ENCODE results near the gene NPFF. TPM values are rescaled to one million over a fixed set of nuclear protein-coding genes. Genes with fewer than 3 reads are reported as not detected.
A peak's percentile ranks its signal among the peaks of the same experiment; 100 is the strongest.
"Not testable (repeated sequence)": the region's sequence is repeated elsewhere in the genome, so short reads cannot be mapped to it uniquely, and the experiment has no call there.

Gene NPFF
- total RNA-seq, 4 donors from 2014 or later: 0.70 TPM; not detected in 3

DNA sequence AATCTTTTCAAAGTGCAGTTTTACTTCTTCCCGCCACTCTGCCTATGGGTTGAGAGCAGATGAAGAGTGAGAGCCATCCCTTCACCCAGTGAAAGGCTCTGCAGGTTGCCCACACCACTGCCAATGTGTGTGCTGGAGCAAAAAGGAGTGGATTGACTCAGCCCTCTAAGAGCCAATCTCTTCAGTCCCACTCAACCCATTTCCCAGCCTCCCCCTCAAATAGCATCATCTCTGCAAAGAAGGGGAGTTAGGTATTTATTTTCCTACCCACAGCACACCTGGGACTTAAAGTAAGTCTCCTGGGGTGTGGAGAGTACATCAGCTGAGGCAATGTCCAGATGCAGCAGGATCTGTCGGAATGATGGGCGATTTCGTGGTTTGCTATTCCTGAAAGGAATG is 23.3 kb downstream of the NPFF start:
- WGBS, 2 donors: 91 to 96% methylated on average over 4 of the region's 4 CpGs
- Histone ChIP-seq H3K4me3 (no peak overlapping the region), H3K27me3 (no peaks in the 10 kb centered on the region), H3K4me1 (peaks cover 8 to 48% (median 37%) of the 10 kb centered on the region in 3 donors), H3K27ac (peak overlapping the region in 2 of 4 donors; percentile 20 to 64), H3K36me3 (peaks cover 8 to 86% (median 43%) of the 10 kb centered on the region in 3 donors), H3K9me3 (no peaks in the 10 kb centered on the region)
- TF ChIP-seq POLR2A (IDR thresholded peaks at IDR 0.05) (no peak), CTCF (IDR thresholded peaks at IDR 0.05) (no peak)
- no peak for DNase-seq
- intact Hi-C loops (cut with DNase I): no loop called here

GRCh38 chr12:53483225-53483978 is 23.9 kb downstream of the NPFF start:
- WGBS, 2 donors: 51 to 63% methylated on average over 7 to 9 of the region's 9 CpGs

DNA sequence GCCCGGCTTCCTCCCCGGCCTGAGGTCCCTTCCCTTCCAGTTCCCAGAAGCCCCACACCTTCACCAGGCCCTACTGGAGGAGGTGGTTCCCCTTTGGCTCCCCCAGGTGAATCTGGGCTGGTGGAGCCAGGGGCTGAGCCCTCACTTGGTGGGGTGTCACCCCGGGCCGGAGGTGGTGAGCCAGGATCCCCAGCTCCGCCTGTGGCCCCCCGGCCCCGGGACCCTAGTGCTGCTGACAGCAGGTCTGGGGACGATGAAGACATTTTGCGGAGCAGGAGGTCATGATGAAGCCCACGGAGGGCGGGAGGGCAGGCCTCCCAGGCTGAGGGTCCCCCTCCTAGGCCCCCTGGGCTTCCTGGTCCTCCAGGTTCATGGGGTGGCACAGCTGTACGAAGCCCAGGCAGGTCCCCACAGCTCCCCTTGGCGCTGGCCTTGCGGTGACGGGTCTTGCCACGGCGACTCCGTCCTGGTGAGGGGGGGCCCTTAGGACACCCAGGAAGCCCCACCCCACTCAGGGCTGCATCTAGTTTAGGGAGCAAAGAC is 24.6 kb downstream of the NPFF start:
- intact Hi-C loops (cut with DNase I): no loop called here
- no peaks in the 10 kb centered on the region for H3K27me3 ChIP-seq
- 73 to 93% methylated on average over 2 to 7 of the region's 18 CpGs for WGBS, 2 donors
- DNase-seq: no peak
- peaks cover 8 to 99% (median 52%) of the 10 kb centered on the region in 3 donors for H3K36me3 ChIP-seq
- no peak overlapping the region for H3K4me3 ChIP-seq
- TF ChIP-seq CTCF (IDR thresholded peaks at IDR 0.05) (no peak), POLR2A (IDR thresholded peaks at IDR 0.05) (no peak)
- peak overlapping the region; percentile 39 to 64 (median 48) for H3K27ac ChIP-seq
- peaks cover 8 to 61% (median 45%) of the 10 kb centered on the region in 3 donors for H3K4me1 ChIP-seq
- no peaks in the 10 kb centered on the region for H3K9me3 ChIP-seq

More at GRCh38 chr12:53483225-53483978, 23.9 kb downstream of the NPFF start:
- Histone ChIP-seq H3K27ac (peak overlapping the region; percentile 39 to 64 (median 48)), H3K27me3 (no peaks in the 10 kb centered on the region), H3K4me1 (peaks cover 8 to 54% (median 38%) of the 10 kb centered on the region in 3 donors), H3K4me3 (no peak overlapping the region), H3K9me3 (no peaks in the 10 kb centered on the region), H3K36me3 (peaks cover 8 to 92% (median 45%) of the 10 kb centered on the region in 3 donors)
- DNase-seq: no peak
- no peak for TF ChIP-seq CTCF (IDR thresholded peaks at IDR 0.05)
- TF ChIP-seq POLR2A (IDR thresholded peaks at IDR 0.05): no peak
- intact Hi-C loops (cut with DNase I): no loop called here

DNA sequence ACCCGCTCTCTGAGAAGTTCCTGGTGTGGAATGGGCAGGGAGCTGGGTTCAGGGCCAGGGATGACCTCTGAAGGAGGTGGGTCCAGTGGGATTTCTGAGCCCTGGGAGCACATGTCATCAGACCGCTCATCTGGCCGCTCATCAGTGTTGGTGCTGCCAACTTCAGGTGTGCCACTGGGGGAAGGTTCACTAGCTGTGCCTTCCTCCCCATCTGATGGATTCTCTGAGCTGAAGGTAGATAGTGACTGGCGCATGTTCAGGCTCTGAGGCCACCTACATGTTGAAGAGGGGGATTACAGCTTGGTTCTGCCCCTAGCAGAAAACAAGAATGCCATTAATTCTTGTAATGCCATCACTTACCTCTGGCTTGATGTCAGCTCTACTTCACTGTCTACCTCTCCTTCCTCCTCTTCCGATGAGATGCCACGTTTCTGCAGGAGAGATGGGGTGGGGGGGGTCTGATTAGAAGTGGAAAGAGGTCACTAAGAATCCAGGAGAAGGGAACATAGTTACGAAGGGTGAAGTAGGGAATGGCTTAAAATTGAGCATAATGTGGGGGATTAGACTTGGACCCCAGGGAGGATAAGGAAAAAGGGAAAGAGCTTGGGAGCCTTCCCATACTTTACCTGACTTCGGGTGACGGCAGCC is 25.2 kb downstream of the NPFF start:
- Histone ChIP-seq H3K27ac (peak overlapping the region in 2 of 4 donors; percentile 42 to 64), H3K9me3 (no peaks in the 10 kb centered on the region)
- 67 to 72% methylated on average over 6 of the region's 9 CpGs for WGBS, 2 donors

GRCh38 chr12:53481458-53481857 is 25.8 kb downstream of the NPFF start:
- intact Hi-C loops (cut with DNase I); H3K27me3 ChIP-seq; DNase-seq; H3K9me3 ChIP-seq; H3K4me3 ChIP-seq: not testable (repeated sequence)
- Histone ChIP-seq H3K27ac (peak overlapping the region in 3 of 4 donors; percentile 13 to 38 (median 34)), H3K4me1 (peaks cover 8 to 71% (median 47%) of the 10 kb centered on the region in 3 donors), H3K36me3 (peaks cover 8 to 100% (median 53%) of the 10 kb centered on the region in 3 donors)
- WGBS, 2 donors: 53 to 55% methylated on average over 6 of the region's 6 CpGs

More for the DNA sequence above, 25.2 kb downstream of the NPFF start:
- no peak overlapping the region for H3K4me3 ChIP-seq
- no peak for DNase-seq
- no peaks in the 10 kb centered on the region for H3K27me3 ChIP-seq
- H3K4me1 ChIP-seq: peaks cover 8 to 65% (median 47%) of the 10 kb centered on the region in 3 donors
- H3K36me3 ChIP-seq: peaks cover 8 to 100% (median 58%) of the 10 kb centered on the region in 3 donors
- TF ChIP-seq POLR2A (IDR thresholded peaks at IDR 0.05): no peak
- TF ChIP-seq CTCF (IDR thresholded peaks at IDR 0.05): no peak
- intact Hi-C loops (cut with DNase I): no loop called here

Data from esophagus squamous epithelium (tissue), 5 donors.